GM12878 (cell line): ENCODE data around the gene CFAP410. TPM values are rescaled to one million over a fixed set of nuclear protein-coding genes. Genes with fewer than 3 reads are reported as not detected.

ENCODE experiments used
- ATAC-seq: fragments of 200-7000 bp; cut with Tn5 transposase; 3 replicates; pipeline ENCODE4 v1.9.1; 2020; ENCODE audit warnings: mild to moderate bottlenecking, moderate library complexity
- BruUV-seq: library from RNA; stranded (reverse); fragments of 400-500 nt; replicated peaks from 2 replicates; lab custom pipeline; 2021; lab: Mats Ljungman, UMichigan
- CTCF ChIA-PET: fragments of 300-600 bp; sonication (Branson Sonifier 250); formaldehyde crosslinking; extraction: SDS; loops from one replicate; lab custom pipeline; 2021; ENCODE audit warnings: inconsistent platforms; lab: Yijun Ruan, JAX
- POLR2A ChIA-PET: fragments of 350-600 bp; formaldehyde crosslinking; extraction: SDS; loops from one replicate; lab custom pipeline; 2021; ENCODE audit warnings: inconsistent platforms; lab: Charles Lee
- RAD21 ChIA-PET: fragments of 300-600 bp; sonication (Branson Sonifier 250); formaldehyde crosslinking; loops from one replicate; lab custom pipeline; 2023; ENCODE audit warnings: antibody characterized with exemption; ENCODE audit not compliant: unreplicated experiment; lab: Charles Lee
- SMC1A ChIA-PET: fragments of 300-600 bp; sonication (Branson Sonifier 250); formaldehyde crosslinking; loops from one replicate; lab custom pipeline; 2023; ENCODE audit not compliant: unreplicated experiment, uncharacterized antibody; lab: Charles Lee
- DNase-seq: peaks from one replicate; pipeline ENCODE4 v3.0.0-alpha.2; 2011; ENCODE audit warnings: low read depth, low spot score
- FAIRE-seq: peaks from 3 replicates; lab custom pipeline; 2011; peaks lifted over from hg19 to GRCh38; lab: Jason Lieb, UNC
- H2AFZ ChIP-seq: 2 replicates; pipeline ENCODE4 v1.6.0; 2011; ENCODE audit warnings: low read depth, low read length, control low read depth; ENCODE audit not compliant: control insufficient read depth
- H3K27ac ChIP-seq: 2 replicates; pipeline ENCODE4 v1.5.1; 2011; ENCODE audit warnings: control low read depth; ENCODE audit not compliant: control insufficient read depth, insufficient read depth
- H3K27me3 ChIP-seq, 2 experiments: replicated peaks in 1 of 2; 2 replicates each; pipeline versions ENCODE4 v1.6.0 to v1.6.1; 2011; ENCODE audit warnings: low read length in 1 of 2; ENCODE audit not compliant: control insufficient read depth in 2 of 2, insufficient read depth in 2 of 2
- H3K36me3 ChIP-seq, 2 experiments: 2 replicates each; pipeline ENCODE4 v1.5.1; 2011; ENCODE audit warnings: low read length in 1 of 2; ENCODE audit not compliant: control insufficient read depth in 2 of 2, insufficient read depth in 2 of 2
- H3K4me1 ChIP-seq: 2 replicates; pipeline ENCODE4 v1.6.1; 2011; ENCODE audit warnings: mild to moderate bottlenecking, low read length, moderate library complexity, mixed read lengths; ENCODE audit not compliant: control insufficient read depth, insufficient read depth
- H3K4me2 ChIP-seq: 2 replicates; pipeline ENCODE4 v1.6.0; 2011; ENCODE audit warnings: control low read depth; ENCODE audit not compliant: control insufficient read depth, insufficient read depth
- H3K4me3 ChIP-seq: fragments of 200-600 bp; sonication (generic); 2 replicates; pipeline ENCODE4 v1.5.1; 2016
- H3K79me2 ChIP-seq: 2 replicates; pipeline ENCODE4 v1.6.0; 2011; ENCODE audit warnings: low read length; ENCODE audit not compliant: control insufficient read depth, insufficient read depth
- H3K9ac ChIP-seq: 2 replicates; pipeline ENCODE4 v1.8.0; 2011; ENCODE audit warnings: low read length, control low read depth, mixed read lengths; ENCODE audit not compliant: control insufficient read depth, insufficient read depth
- H3K9me3 ChIP-seq: replicated peaks from 3 replicates; pipeline ENCODE4 v1.5.1; 2011; ENCODE audit warnings: mild to moderate bottlenecking, low read length; ENCODE audit not compliant: control insufficient read depth, insufficient read depth
- H4K20me1 ChIP-seq: 2 replicates; pipeline ENCODE4 v1.6.0; 2011; ENCODE audit not compliant: control insufficient read depth, insufficient read depth
- E2F4 ChIP-seq: IDR thresholded peaks from 2 replicates; pipeline ENCODE4 v1.6.1; 2012; ENCODE audit warnings: low read depth, low read length, improper control_type of control experiment
- FOXM1 ChIP-seq: IDR thresholded peaks from 2 replicates; pipeline ENCODE4 v1.6.1; 2012; ENCODE audit warnings: low read depth, mild to moderate bottlenecking, inconsistent platforms, low read length, moderate library complexity
- IKZF2 ChIP-seq, 2 experiments: fragments of 450-650 bp; IDR thresholded peaks; 2 replicates each; pipeline ENCODE4 v1.6.1; 2017; ENCODE audit warnings: mild to moderate bottlenecking in 2 of 2, moderate library complexity in 2 of 2
- MEF2B ChIP-seq: fragments of 450-650 bp; IDR thresholded peaks from 2 replicates; pipeline ENCODE4 v1.6.1; 2018; ENCODE audit warnings: mild to moderate bottlenecking, moderate library complexity; ENCODE audit not compliant: partially characterized antibody, poor library complexity, severe bottlenecking
- NR2C2 ChIP-seq: IDR thresholded peaks from 2 replicates; pipeline ENCODE4 v1.6.1; 2011; ENCODE audit warnings: borderline replicate concordance, low read depth; ENCODE audit not compliant: control insufficient read depth, insufficient read length
- PKNOX1 ChIP-seq: fragments of 450-650 bp; IDR thresholded peaks from 2 replicates; pipeline ENCODE4 v1.6.1; 2016; ENCODE audit warnings: mild to moderate bottlenecking
- RB1 ChIP-seq: fragments of 450-650 bp; formaldehyde crosslinking; IDR thresholded peaks from 2 replicates; pipeline ENCODE4 v1.6.1; 2017; ENCODE audit warnings: mild to moderate bottlenecking, borderline replicate concordance
- RUNX3 ChIP-seq: IDR thresholded peaks from 2 replicates; pipeline ENCODE4 v1.6.1; 2012; ENCODE audit warnings: low read length, inconsistent platforms
- SMC3 ChIP-seq: IDR thresholded peaks from 2 replicates; pipeline ENCODE4 v1.6.1; 2011; ENCODE audit warnings: low read length, improper control_type of control experiment, borderline replicate concordance
- SP1 ChIP-seq: IDR thresholded peaks from one replicate; pipeline ENCODE4 v1.6.1; 2011; ENCODE audit warnings: low read depth, low read length
- TCF7 ChIP-seq: IDR thresholded peaks from 2 replicates; pipeline ENCODE4 v1.6.1; 2014; ENCODE audit warnings: antibody characterized with exemption, borderline replicate concordance
- ZNF24 ChIP-seq: fragments of 450-650 bp; IDR thresholded peaks from 2 replicates; pipeline ENCODE4 v1.6.1; 2017; ENCODE audit warnings: antibody characterized with exemption, mild to moderate bottlenecking
- WGBS: methylation state at CpG from one replicate; pipeline ENCODE4 v1.1.6; 2016; ENCODE audit warnings: low lambda C conversion rate; ENCODE audit not compliant: insufficient replicate concordance, insufficient coverage; ENCODE audit errors: missing lambda C conversion rate; 5-methylcytosine and 5-hydroxymethylcytosine counted together
- in situ Hi-C: fragments of 300-500 bp; cut with MboI; formaldehyde crosslinking; loops from 9 replicates; pipeline ENCODE4 v1.14.3; 2018; ENCODE audit warnings: mixed read lengths
- intact Hi-C: fragments of 100-400 bp; cut with micrococcal nuclease; formaldehyde crosslinking; loops from one replicate; pipeline ENCODE4 v1.14.2; 2022; ENCODE audit not compliant: unreplicated experiment
- polyA plus RNA-seq, 11 experiments: library from polyadenylated mRNA; depleted of rRNA in 4 of 11; unstranded in 6 of 11; stranded (reverse) in 5 of 11; fragments of >200 nt; fragmentation: Nextera tagmentation in 4 of 11; fragmentation: Illumina TruSeq in 1 of 11; extraction: Ambion mirVana in 4 of 11; extraction: Trizol in 1 of 11; gene quantifications; 1 replicate in 1 of 11; 2 replicates in 10 of 11; pipeline versions ENCODE4 v1.2.1 to v1.2.3, GENCODE V29; 2011 to 2016; ENCODE audit warnings: inconsistent platforms in 2 of 11, missing spikeins in 2 of 11, low read depth in 1 of 11
- total RNA-seq, 4 experiments: library from RNA; depleted of rRNA in 3 of 4; stranded (reverse); fragments of >200 nt in 3 of 4; fragmentation: Illumina TruSeq in 1 of 4; extraction: Trizol in 1 of 4; gene quantifications; 2 replicates each; pipeline versions ENCODE4 v1.2.1 to v1.2.3, GENCODE V29; 2013 to 2021
- TF ChIP-seq, protein P1 (sequence below): fragments of 450-650 bp; IDR thresholded peaks from 2 replicates; pipeline ENCODE4 v1.6.1; 2018; ENCODE audit warnings: borderline replicate concordance, mild to moderate bottlenecking; ENCODE audit not compliant: partially characterized antibody
- TF ChIP-seq, protein P2 (sequence below), 3 experiments: IDR thresholded peaks in 2 of 3; conservative IDR thresholded peaks in 1 of 3; 2 replicates each; pipeline ENCODE4 v1.5.1; 2011; ENCODE audit warnings: low read depth in 3 of 3, low read length in 3 of 3, mild to moderate bottlenecking in 3 of 3, control low read depth in 2 of 3, moderate library complexity in 2 of 3, inconsistent platforms in 1 of 3, mixed read lengths in 1 of 3; ENCODE audit not compliant: control insufficient read depth in 2 of 3, insufficient read depth in 1 of 3; ENCODE audit errors: extremely low read depth in 1 of 3
- TF ChIP-seq, protein P3 (sequence below): fragments of 450-650 bp; IDR thresholded peaks from 2 replicates; pipeline ENCODE4 v1.6.1; 2016; ENCODE audit warnings: mild to moderate bottlenecking

Gene CFAP410
- total and polyA plus RNA-seq, 10 of the 15 experiments (the other 5 are each of a cell fraction or from before 2014, with no cell fraction given), result 0.14 to 24.8 (median 11.3) TPM

DNA sequence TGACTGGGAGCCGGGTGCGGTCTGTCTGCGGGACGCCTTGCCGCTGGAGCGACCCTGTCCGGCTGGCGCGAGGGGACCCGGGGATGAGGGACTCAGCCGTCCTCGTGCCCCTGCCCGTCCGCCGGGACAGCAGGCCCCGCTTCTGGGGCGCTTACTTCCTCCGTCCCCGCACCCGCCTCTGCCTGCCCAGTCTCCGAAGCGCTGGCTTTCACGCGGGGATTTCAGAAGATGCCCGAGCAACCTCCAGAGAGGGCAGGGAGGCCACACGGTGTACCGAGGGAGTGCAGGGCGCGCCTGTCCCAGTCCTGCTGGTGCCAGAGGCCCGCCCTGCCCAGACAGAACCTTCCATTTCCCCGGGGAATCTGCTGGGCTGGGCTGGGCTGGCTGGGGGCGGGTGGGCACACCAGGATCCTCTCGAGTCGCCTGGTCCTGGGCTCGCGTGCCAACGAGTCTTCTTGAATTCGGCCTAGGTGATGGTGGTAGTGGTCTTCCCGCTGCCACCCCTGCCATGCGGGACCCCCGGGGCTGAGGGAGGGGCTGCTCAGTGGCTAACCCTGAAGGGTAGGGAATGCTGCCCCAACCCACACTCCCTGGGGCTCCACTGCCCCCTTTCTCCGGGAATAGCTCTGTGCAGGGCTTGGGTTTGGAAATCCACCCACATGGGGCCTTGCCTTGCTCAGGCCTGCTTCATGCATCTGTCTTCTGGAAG lies 11.7 kb upstream of the CFAP410 start:
- no peak overlapping the region for H2AFZ ChIP-seq
- H3K27ac ChIP-seq, result no peak overlapping the region
- CTCF ChIA-PET, result interaction anchor here (1.3 kb wide), 1 partner anchor 11 kb away, joined by 3 read pairs; no protein-coding TSS in a partner anchor
- POLR2A ChIA-PET, result no interaction called here
- no peak overlapping the region for H3K4me2 ChIP-seq
- SMC1A ChIA-PET, result no interaction called here
- H3K9ac ChIP-seq, result no peak overlapping the region
- no peak overlapping the region for H3K4me3 ChIP-seq
- no peaks in the 10 kb centered on the region for H4K20me1 ChIP-seq
- BruUV-seq, result no TSS peak
- DNase-seq, result no peak
- H3K27me3 ChIP-seq, result no peaks in the 10 kb centered on the region; a peak in 1 of 4 replicates
- ATAC-seq, result no peak
- RAD21 ChIA-PET, result no interaction called here
- H3K36me3 ChIP-seq, result no peaks in the 10 kb centered on the region
- H3K79me2 ChIP-seq, result peaks cover 11% of the 10 kb centered on the region
- 83% methylated on average over 34 of the region's 42 CpGs for WGBS
- intact Hi-C loops (no loop called here), in situ Hi-C loops (loop anchor here (5.0 kb wide), 1 partner anchor 76 kb away; no protein-coding TSS in a partner anchor)
- no peaks in the 10 kb centered on the region for H3K9me3 ChIP-seq
- no peak for FAIRE-seq
- peaks cover 22% of the 10 kb centered on the region for H3K4me1 ChIP-seq
- TF ChIP-seq, protein P1, sequence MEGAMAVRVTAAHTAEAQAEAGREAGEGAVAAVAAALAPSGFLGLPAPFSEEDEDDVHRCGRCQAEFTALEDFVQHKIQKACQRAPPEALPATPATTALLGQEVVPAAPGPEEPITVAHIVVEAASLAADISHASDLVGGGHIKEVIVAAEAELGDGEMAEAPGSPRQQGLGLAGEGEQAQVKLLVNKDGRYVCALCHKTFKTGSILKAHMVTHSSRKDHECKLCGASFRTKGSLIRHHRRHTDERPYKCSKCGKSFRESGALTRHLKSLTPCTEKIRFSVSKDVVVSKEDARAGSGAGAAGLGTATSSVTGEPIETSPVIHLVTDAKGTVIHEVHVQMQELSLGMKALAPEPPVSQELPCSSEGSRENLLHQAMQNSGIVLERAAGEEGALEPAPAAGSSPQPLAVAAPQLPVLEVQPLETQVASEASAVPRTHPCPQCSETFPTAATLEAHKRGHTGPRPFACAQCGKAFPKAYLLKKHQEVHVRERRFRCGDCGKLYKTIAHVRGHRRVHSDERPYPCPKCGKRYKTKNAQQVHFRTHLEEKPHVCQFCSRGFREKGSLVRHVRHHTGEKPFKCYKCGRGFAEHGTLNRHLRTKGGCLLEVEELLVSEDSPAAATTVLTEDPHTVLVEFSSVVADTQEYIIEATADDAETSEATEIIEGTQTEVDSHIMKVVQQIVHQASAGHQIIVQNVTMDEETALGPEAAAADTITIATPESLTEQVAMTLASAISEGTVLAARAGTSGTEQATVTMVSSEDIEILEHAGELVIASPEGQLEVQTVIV, result no peak
- TF ChIP-seq ZNF24 (no peak), FOXM1 (no peak), RB1 (no peak), RUNX3 (no peak), MEF2B (no peak), SMC3 (no peak), SP1 (no peak), E2F4 (no peak), PKNOX1 (no peak), NR2C2 (no peak), TCF7 (no peak), IKZF2 (IDR thresholded peaks at IDR 0.05) (no peak)
- TF ChIP-seq, protein P2, sequence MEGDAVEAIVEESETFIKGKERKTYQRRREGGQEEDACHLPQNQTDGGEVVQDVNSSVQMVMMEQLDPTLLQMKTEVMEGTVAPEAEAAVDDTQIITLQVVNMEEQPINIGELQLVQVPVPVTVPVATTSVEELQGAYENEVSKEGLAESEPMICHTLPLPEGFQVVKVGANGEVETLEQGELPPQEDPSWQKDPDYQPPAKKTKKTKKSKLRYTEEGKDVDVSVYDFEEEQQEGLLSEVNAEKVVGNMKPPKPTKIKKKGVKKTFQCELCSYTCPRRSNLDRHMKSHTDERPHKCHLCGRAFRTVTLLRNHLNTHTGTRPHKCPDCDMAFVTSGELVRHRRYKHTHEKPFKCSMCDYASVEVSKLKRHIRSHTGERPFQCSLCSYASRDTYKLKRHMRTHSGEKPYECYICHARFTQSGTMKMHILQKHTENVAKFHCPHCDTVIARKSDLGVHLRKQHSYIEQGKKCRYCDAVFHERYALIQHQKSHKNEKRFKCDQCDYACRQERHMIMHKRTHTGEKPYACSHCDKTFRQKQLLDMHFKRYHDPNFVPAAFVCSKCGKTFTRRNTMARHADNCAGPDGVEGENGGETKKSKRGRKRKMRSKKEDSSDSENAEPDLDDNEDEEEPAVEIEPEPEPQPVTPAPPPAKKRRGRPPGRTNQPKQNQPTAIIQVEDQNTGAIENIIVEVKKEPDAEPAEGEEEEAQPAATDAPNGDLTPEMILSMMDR (IDR thresholded peaks at IDR 0.05 in 2 of 3, conservative IDR thresholded peaks at IDR 0.05 in 1 of 3; ENCODE audit: control insufficient read depth in 2 of 3, extremely low read depth in 1 of 3, insufficient read depth in 1 of 3, low read depth in 3 of 3, low read length in 3 of 3), result no peak
- TF ChIP-seq, protein P3, sequence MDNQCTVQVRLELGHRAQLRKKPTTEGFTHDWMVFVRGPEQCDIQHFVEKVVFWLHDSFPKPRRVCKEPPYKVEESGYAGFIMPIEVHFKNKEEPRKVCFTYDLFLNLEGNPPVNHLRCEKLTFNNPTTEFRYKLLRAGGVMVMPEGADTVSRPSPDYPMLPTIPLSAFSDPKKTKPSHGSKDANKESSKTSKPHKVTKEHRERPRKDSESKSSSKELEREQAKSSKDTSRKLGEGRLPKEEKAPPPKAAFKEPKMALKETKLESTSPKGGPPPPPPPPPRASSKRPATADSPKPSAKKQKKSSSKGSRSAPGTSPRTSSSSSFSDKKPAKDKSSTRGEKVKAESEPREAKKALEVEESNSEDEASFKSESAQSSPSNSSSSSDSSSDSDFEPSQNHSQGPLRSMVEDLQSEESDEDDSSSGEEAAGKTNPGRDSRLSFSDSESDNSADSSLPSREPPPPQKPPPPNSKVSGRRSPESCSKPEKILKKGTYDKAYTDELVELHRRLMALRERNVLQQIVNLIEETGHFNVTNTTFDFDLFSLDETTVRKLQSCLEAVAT, result no peak
